ENCODE data around the gene S100B.

DNA sequence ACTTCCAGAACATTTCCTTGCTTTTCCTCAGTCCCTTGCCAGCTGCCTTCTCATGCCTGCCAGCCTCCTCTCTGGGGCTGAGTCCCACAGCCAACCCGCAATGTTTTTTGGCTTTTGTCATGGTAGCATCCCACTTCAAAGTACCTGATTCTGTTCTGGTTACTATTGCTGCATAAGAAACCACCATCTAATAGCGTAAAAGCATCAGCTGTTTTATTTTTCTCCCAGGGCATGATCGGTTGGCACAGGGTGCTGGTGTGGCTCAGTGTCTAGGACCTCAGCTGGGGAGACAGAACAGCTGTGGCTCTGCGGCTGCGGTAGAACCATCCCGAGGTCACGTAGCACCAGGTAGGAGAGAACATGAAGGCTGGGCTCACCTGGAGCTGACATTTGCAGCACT is 21.7 kb upstream of the S100B start:
- TF ChIP-seq POLR2A (IDR thresholded peaks at IDR 0.05), result no peak
- TF ChIP-seq, protein P1, sequence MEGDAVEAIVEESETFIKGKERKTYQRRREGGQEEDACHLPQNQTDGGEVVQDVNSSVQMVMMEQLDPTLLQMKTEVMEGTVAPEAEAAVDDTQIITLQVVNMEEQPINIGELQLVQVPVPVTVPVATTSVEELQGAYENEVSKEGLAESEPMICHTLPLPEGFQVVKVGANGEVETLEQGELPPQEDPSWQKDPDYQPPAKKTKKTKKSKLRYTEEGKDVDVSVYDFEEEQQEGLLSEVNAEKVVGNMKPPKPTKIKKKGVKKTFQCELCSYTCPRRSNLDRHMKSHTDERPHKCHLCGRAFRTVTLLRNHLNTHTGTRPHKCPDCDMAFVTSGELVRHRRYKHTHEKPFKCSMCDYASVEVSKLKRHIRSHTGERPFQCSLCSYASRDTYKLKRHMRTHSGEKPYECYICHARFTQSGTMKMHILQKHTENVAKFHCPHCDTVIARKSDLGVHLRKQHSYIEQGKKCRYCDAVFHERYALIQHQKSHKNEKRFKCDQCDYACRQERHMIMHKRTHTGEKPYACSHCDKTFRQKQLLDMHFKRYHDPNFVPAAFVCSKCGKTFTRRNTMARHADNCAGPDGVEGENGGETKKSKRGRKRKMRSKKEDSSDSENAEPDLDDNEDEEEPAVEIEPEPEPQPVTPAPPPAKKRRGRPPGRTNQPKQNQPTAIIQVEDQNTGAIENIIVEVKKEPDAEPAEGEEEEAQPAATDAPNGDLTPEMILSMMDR (IDR thresholded peaks at IDR 0.05), result no peak

Measured in breast epithelium (tissue), 3 donors.